SK-N-SH (cell line): ENCODE measurements around the gene RBM20. TPM values are rescaled to one million over a fixed set of nuclear protein-coding genes. Genes with fewer than 3 reads are reported as not detected.

ENCODE experiments used
- CTCF ChIA-PET: fragments of 300-600, 350-600 bp; formaldehyde crosslinking; extraction: SDS; loops from one replicate; lab custom pipeline; 2021; lab: Yijun Ruan, JAX
- POLR2A ChIA-PET: fragments of 350-600 bp; sonication (Branson Sonifier 250); formaldehyde crosslinking; extraction: SDS; loops from one replicate; lab custom pipeline; 2020; ENCODE audit warnings: antibody characterized with exemption, inconsistent platforms; lab: Yijun Ruan, JAX
- DNase-seq: peaks from one replicate; pipeline ENCODE4 v3.0.0; 2012
- H2AFZ ChIP-seq: fragments of 200-600 bp; sonication (generic); 2 replicates; pipeline ENCODE4 v1.8.1; 2016; ENCODE audit warnings: antibody characterized with exemption, mild to moderate bottlenecking, low read depth
- H3F3A ChIP-seq: fragments of 200-600 bp; sonication (generic); replicated peaks from 2 replicates; pipeline ENCODE3; 2016; ENCODE audit warnings: antibody characterized with exemption, mild to moderate bottlenecking; ENCODE audit not compliant: insufficient read depth
- H3K27ac ChIP-seq, 2 experiments: fragments of 200-500 bp in 1 of 2; fragments of 200-600 bp in 1 of 2; sonication (Bioruptor generic) in 1 of 2; sonication (generic), shearing (Covaris generic) in 1 of 2; 2 replicates each; pipeline versions ENCODE4 v1.5.1 to v1.6.1; 2014 to 2016; ENCODE audit warnings: low read depth in 2 of 2, inconsistent platforms in 1 of 2, low read length in 1 of 2, mild to moderate bottlenecking in 1 of 2, mixed read lengths in 1 of 2
- H3K27me3 ChIP-seq: fragments of 200-600 bp; sonication (generic), shearing (Covaris generic); 2 replicates; pipeline ENCODE4 v1.6.1; 2016; ENCODE audit warnings: mixed run types; ENCODE audit not compliant: insufficient read depth
- H3K36me3 ChIP-seq, 2 experiments: fragments of 200-500 bp in 1 of 2; fragments of 200-600 bp in 1 of 2; sonication (Bioruptor generic) in 1 of 2; sonication (generic) in 1 of 2; replicated peaks in 1 of 2; 2 replicates each; pipeline versions ENCODE3 to v1.5.1; 2014 to 2016; ENCODE audit warnings: low read length in 1 of 2, mild to moderate bottlenecking in 1 of 2; ENCODE audit not compliant: insufficient read depth in 2 of 2, control insufficient read depth in 1 of 2
- H3K4me1 ChIP-seq, 2 experiments: fragments of 200-500 bp in 1 of 2; fragments of 200-600 bp in 1 of 2; sonication (Bioruptor generic) in 1 of 2; sonication (generic), shearing (Covaris generic) in 1 of 2; 2 replicates each; pipeline versions ENCODE4 v1.5.1 to v1.6.1; 2014 to 2016; ENCODE audit warnings: low read depth in 1 of 2, low read length in 1 of 2, mixed run types in 1 of 2; ENCODE audit not compliant: insufficient read depth in 2 of 2, control insufficient read depth in 1 of 2
- H3K4me2 ChIP-seq: fragments of 200-600 bp; sonication (generic), shearing (Covaris generic); 2 replicates; pipeline ENCODE4 v1.6.1; 2017; ENCODE audit warnings: mixed run types
- H3K4me3 ChIP-seq, 2 experiments: fragments of 200-500 bp in 1 of 2; fragments of 200-600 bp in 1 of 2; sonication (Bioruptor generic) in 1 of 2; sonication (generic), shearing (Covaris generic) in 1 of 2; 2 replicates each; pipeline versions ENCODE4 v1.5.1 to v1.8.1; 2014 to 2016; ENCODE audit warnings: low read depth in 2 of 2, inconsistent platforms in 1 of 2, low read length in 1 of 2, mild to moderate bottlenecking in 1 of 2, mixed read lengths in 1 of 2, moderate library complexity in 1 of 2
- H3K79me2 ChIP-seq: fragments of 200-600 bp; sonication (generic); 2 replicates; pipeline ENCODE4 v1.8.1; 2017; ENCODE audit warnings: mild to moderate bottlenecking; ENCODE audit not compliant: insufficient read depth
- H3K9ac ChIP-seq: fragments of 200-600 bp; sonication (generic); 2 replicates; pipeline ENCODE4 v1.6.1; 2017; ENCODE audit warnings: mixed run types
- H3K9me2 ChIP-seq: fragments of 200-600 bp; sonication (generic); 2 replicates; pipeline ENCODE4 v1.6.1; 2017; ENCODE audit warnings: mixed run types
- H3K9me3 ChIP-seq: fragments of 200-600 bp; sonication (generic); 2 replicates; pipeline ENCODE4 v1.6.1; 2017; ENCODE audit warnings: mixed run types, mild to moderate bottlenecking, moderate library complexity
- H4K20me1 ChIP-seq: fragments of 200-600 bp; sonication (generic); 2 replicates; pipeline ENCODE4 v1.6.1; 2017; ENCODE audit warnings: mild to moderate bottlenecking, mixed run types; ENCODE audit not compliant: insufficient read depth
- ELF1 ChIP-seq: IDR thresholded peaks from 2 replicates; pipeline ENCODE4 v1.4.0; 2012
- EP300 ChIP-seq, 2 experiments: IDR thresholded peaks; 2 replicates each; pipeline versions ENCODE4 v1.4.0 to v1.6.1; 2012; ENCODE audit warnings: borderline replicate concordance in 1 of 2, low read depth in 1 of 2, low read length in 1 of 2
- GATA2 ChIP-seq: sonication (generic); formaldehyde crosslinking; IDR thresholded peaks from 2 replicates; pipeline ENCODE4 v1.5.0; 2020; ENCODE audit warnings: mild to moderate bottlenecking, missing genetic modification reagents
- JUND ChIP-seq: IDR thresholded peaks from 2 replicates; pipeline ENCODE4 v1.4.0; 2012
- MAX ChIP-seq: IDR thresholded peaks from 2 replicates; pipeline ENCODE4 v1.4.0; 2012; ENCODE audit warnings: low read depth
- MEF2A ChIP-seq: IDR thresholded peaks from 2 replicates; pipeline ENCODE4 v1.4.0; 2012; ENCODE audit warnings: low read depth, borderline replicate concordance
- NFIC ChIP-seq: IDR thresholded peaks from 2 replicates; pipeline ENCODE4 v1.4.0; 2012; ENCODE audit warnings: borderline replicate concordance
- RCOR1 ChIP-seq: fragments of 150-350 bp; IDR thresholded peaks from 2 replicates; pipeline ENCODE4 v1.6.1; 2017; ENCODE audit warnings: antibody characterized with exemption, low read length
- USF1 ChIP-seq: IDR thresholded peaks from 2 replicates; pipeline ENCODE4 v1.4.0; 2012; ENCODE audit warnings: low read depth, borderline replicate concordance
- USF2 ChIP-seq: fragments of 150-350 bp; IDR thresholded peaks from 2 replicates; pipeline ENCODE4 v1.6.1; 2017; ENCODE audit warnings: antibody characterized with exemption, low read length, low read depth, borderline replicate concordance
- WGBS: methylation state at CpG from one replicate; pipeline ENCODE4 v1.1.6; 2017; ENCODE audit warnings: low lambda C conversion rate; 5-methylcytosine and 5-hydroxymethylcytosine counted together
- polyA plus RNA-seq, 3 experiments: library from polyadenylated mRNA; depleted of rRNA; stranded (reverse); fragments of >200 nt; gene quantifications; 2 replicates each; pipeline ENCODE4 v1.2.3, GENCODE V29; 2012

The RBM20 gene
- polyA plus RNA-seq, 1 of the 3 experiments (the other 2 are of a cell fraction), result 0.64 TPM

GRCh38 chr10:110772454-110773025 lies 128.4 kb downstream of the RBM20 start:
- Histone ChIP-seq H3K4me2 (no peak overlapping the region), H3K36me3 (no peaks in the 10 kb centered on the region), H3K4me1 (peaks cover 4 to 17% of the 10 kb centered on the region in 2 experiments; a peak in 2 of 4 replicates), H3F3A (peaks cover 3% of the 10 kb centered on the region), H3K9ac (no peak overlapping the region), H3K9me2 (no peaks in the 10 kb centered on the region), H3K4me3 (no peak overlapping the region), H2AFZ (no peak overlapping the region), H3K27me3 (no peaks in the 10 kb centered on the region), H4K20me1 (no peaks in the 10 kb centered on the region), H3K79me2 (no peaks in the 10 kb centered on the region), H3K9me3 (no peaks in the 10 kb centered on the region)
- CTCF ChIA-PET, result interaction anchor here (0.7 to 1.8 kb wide), 5 partner anchors 9 to 94 kb away, joined by 3 to 7 read pairs (median 3); no protein-coding TSS in a partner anchor
- 78% methylated on average over 3 of the region's 3 CpGs for WGBS
- POLR2A ChIA-PET, result no interaction called here
- DNase-seq, result no peak
- peak; percentile 34 for TF ChIP-seq GATA2 (CRISPR knock-in tag)
- TF ChIP-seq NFIC, result no peak
- TF ChIP-seq, all 33 proteins: peak for 1
- peak overlapping the region in 1 of 2 experiments; percentile 60; a peak in 2 of 4 replicates for H3K27ac ChIP-seq

GRCh38 chr10:110773693-110774068 lies 129.5 kb downstream of the RBM20 start:
- Histone ChIP-seq H3K79me2 (no peaks in the 10 kb centered on the region), H3F3A (peaks cover 3% of the 10 kb centered on the region), H3K27ac (peak overlapping the region in 1 of 2 experiments; percentile 43; a peak in 3 of 4 replicates), H3K9me3 (no peaks in the 10 kb centered on the region), H3K4me1 (peaks cover 4 to 22% of the 10 kb centered on the region in 2 experiments; a peak in 2 of 4 replicates), H3K9ac (no peak overlapping the region), H3K27me3 (no peaks in the 10 kb centered on the region), H3K4me3 (no peak overlapping the region), H3K36me3 (no peaks in the 10 kb centered on the region), H4K20me1 (no peaks in the 10 kb centered on the region), H3K9me2 (no peaks in the 10 kb centered on the region), H3K4me2 (0 out of 2 replicates have a peak overlapping the region, but pooled peaks have one; percentile 31), H2AFZ (peak overlapping the region; percentile 5; the same call in 1 of the 2 replicates)
- WGBS, result 92% methylated on average over 7 of the region's 7 CpGs
- TF ChIP-seq MEF2A (no peak), JUND (no peak), USF1 (no peak), ELF1 (no peak), USF2 (no peak), EP300 (IDR thresholded peaks at IDR 0.05; ENCODE audit: borderline replicate concordance in 1 of 2, low read depth in 1 of 2, low read length in 1 of 2) (no peak), GATA2 (CRISPR knock-in tag) (no peak), RCOR1 (no peak), MAX (no peak)
- ChIA-PET POLR2A (no interaction called here), CTCF (interaction anchor here (1.1 to 1.6 kb wide), 2 partner anchors 21 to 28 kb away, joined by 3 read pairs; no protein-coding TSS in a partner anchor)
- no peak for DNase-seq
